ENCODE results near the gene EML4. TPM values are rescaled to one million over a fixed set of nuclear protein-coding genes. Genes with fewer than 3 reads are reported as not detected.

The EML4 gene
- total RNA-seq, 1 donor from 2014 or later, result 68.2 TPM

- Histone ChIP-seq H3K27me3 (ENCODE audit: insufficient read depth, low read length) (no peaks in the 10 kb centered on the region), H3K4me2 (ENCODE audit: low read length) (no peak overlapping the region), H3K36me3 (ENCODE audit: insufficient read depth, low read length) (peaks cover 9% of the 10 kb centered on the region), H3K4me1 (ENCODE audit: insufficient read depth, low read length) (no peaks in the 10 kb centered on the region), H3K4me3 (ENCODE audit: insufficient read depth, low read depth, low read length) (no peak overlapping the region), H4K20me1 (ENCODE audit: insufficient read depth, low read length) (no peaks in the 10 kb centered on the region), H2AFZ (ENCODE audit: low read depth, low read length) (no peak overlapping the region), H3K9ac (ENCODE audit: low read length) (no peak overlapping the region), H3K27ac (ENCODE audit: low read depth, low read length) (no peak overlapping the region), H3K9me3 (ENCODE audit: insufficient read depth, low read depth, low read length) (no peaks in the 10 kb centered on the region), H3K79me2 (ENCODE audit: insufficient read depth, low read length) (no peaks in the 10 kb centered on the region)
- DNase-seq (ENCODE audit: low read depth), result no peak
- H3K9me3 Mint-ChIP-seq (ENCODE audit: unreplicated experiment), result no peaks in the 10 kb centered on the region
- no peak overlapping the region for H3K27ac Mint-ChIP-seq (ENCODE audit: unreplicated experiment)
- FAIRE-seq, result no peak
- no peaks in the 10 kb centered on the region for H3K4me1 Mint-ChIP-seq (ENCODE audit: low read depth, unreplicated experiment)
- no peak overlapping the region for H3K4me3 Mint-ChIP-seq (ENCODE audit: unreplicated experiment)
- H3K27me3 Mint-ChIP-seq (ENCODE audit: low read depth, unreplicated experiment), result no peaks in the 10 kb centered on the region
- no peak for TF ChIP-seq EZH2 (IDR thresholded peaks at IDR 0.05; ENCODE audit: insufficient read depth, low read length)
- TF ChIP-seq CTCF (IDR thresholded peaks at IDR 0.05; ENCODE audit: insufficient read depth, low read depth, low read length), result no peak
- H3K36me3 Mint-ChIP-seq (ENCODE audit: low read depth, unreplicated experiment), result peaks cover 10% of the 10 kb centered on the region
Measured at GRCh38 chr2:42297322-42297936, 128.3 kb downstream of the EML4 start.

GRCh38 chr2:42298132-42298531 is 129.0 kb downstream of the EML4 start:
- Histone ChIP-seq H4K20me1 (ENCODE audit: insufficient read depth, low read length) (no peaks in the 10 kb centered on the region), H3K4me3 (ENCODE audit: insufficient read depth, low read depth, low read length) (no peak overlapping the region), H3K36me3 (ENCODE audit: insufficient read depth, low read length) (peaks cover 9% of the 10 kb centered on the region), H3K4me1 (ENCODE audit: insufficient read depth, low read length) (no peaks in the 10 kb centered on the region), H2AFZ (ENCODE audit: low read depth, low read length) (no peak overlapping the region), H3K9ac (ENCODE audit: low read length) (no peak overlapping the region), H3K27me3 (ENCODE audit: insufficient read depth, low read length) (no peaks in the 10 kb centered on the region), H3K9me3 (ENCODE audit: insufficient read depth, low read depth, low read length) (no peaks in the 10 kb centered on the region), H3K79me2 (ENCODE audit: insufficient read depth, low read length) (no peaks in the 10 kb centered on the region), H3K27ac (ENCODE audit: low read depth, low read length) (no peak overlapping the region), H3K4me2 (ENCODE audit: low read length) (no peak overlapping the region)
- DNase-seq (ENCODE audit: low read depth), result peak; percentile 43
- TF ChIP-seq EZH2 (IDR thresholded peaks at IDR 0.05; ENCODE audit: insufficient read depth, low read length) (no peak), CTCF (IDR thresholded peaks at IDR 0.05; ENCODE audit: insufficient read depth, low read depth, low read length) (no peak)
- Mint-ChIP-seq H3K36me3 (ENCODE audit: low read depth, unreplicated experiment) (peaks cover 8% of the 10 kb centered on the region), H3K27me3 (ENCODE audit: low read depth, unreplicated experiment) (no peaks in the 10 kb centered on the region), H3K9me3 (ENCODE audit: unreplicated experiment) (no peaks in the 10 kb centered on the region), H3K4me1 (ENCODE audit: low read depth, unreplicated experiment) (no peaks in the 10 kb centered on the region), H3K4me3 (ENCODE audit: unreplicated experiment) (no peak overlapping the region), H3K27ac (ENCODE audit: unreplicated experiment) (no peak overlapping the region)
- peak; percentile 17 for FAIRE-seq

GRCh38 chr2:42298996-42299754 is 130.0 kb downstream of the EML4 start:
- Mint-ChIP-seq H3K4me3 (ENCODE audit: unreplicated experiment) (no peak overlapping the region), H3K36me3 (ENCODE audit: low read depth, unreplicated experiment) (peaks cover 13% of the 10 kb centered on the region), H3K27ac (ENCODE audit: unreplicated experiment) (no peak overlapping the region), H3K27me3 (ENCODE audit: low read depth, unreplicated experiment) (no peaks in the 10 kb centered on the region), H3K4me1 (ENCODE audit: low read depth, unreplicated experiment) (no peaks in the 10 kb centered on the region), H3K9me3 (ENCODE audit: unreplicated experiment) (no peaks in the 10 kb centered on the region)
- Histone ChIP-seq H2AFZ (ENCODE audit: low read depth, low read length) (no peak overlapping the region), H3K9me3 (ENCODE audit: insufficient read depth, low read depth, low read length) (no peaks in the 10 kb centered on the region), H3K27ac (ENCODE audit: low read depth, low read length) (no peak overlapping the region), H3K36me3 (ENCODE audit: insufficient read depth, low read length) (peaks cover 9% of the 10 kb centered on the region), H3K79me2 (ENCODE audit: insufficient read depth, low read length) (no peaks in the 10 kb centered on the region), H3K4me1 (ENCODE audit: insufficient read depth, low read length) (no peaks in the 10 kb centered on the region), H3K9ac (ENCODE audit: low read length) (no peak overlapping the region), H3K4me3 (ENCODE audit: insufficient read depth, low read depth, low read length) (no peak overlapping the region), H3K27me3 (ENCODE audit: insufficient read depth, low read length) (no peaks in the 10 kb centered on the region), H4K20me1 (ENCODE audit: insufficient read depth, low read length) (no peaks in the 10 kb centered on the region), H3K4me2 (ENCODE audit: low read length) (no peak overlapping the region)
- no peak for TF ChIP-seq EZH2 (IDR thresholded peaks at IDR 0.05; ENCODE audit: insufficient read depth, low read length)
- TF ChIP-seq CTCF (IDR thresholded peaks at IDR 0.05; ENCODE audit: insufficient read depth, low read depth, low read length), result no peak
- DNase-seq (ENCODE audit: low read depth) (no peak), FAIRE-seq (no peak)

Measured in astrocyte (in vitro differentiated cells and primary cell).